ENCODE measurements around the gene CALCOCO1. TPM values are rescaled to one million over a fixed set of nuclear protein-coding genes. Genes with fewer than 3 reads are reported as not detected.
A peak's percentile ranks its signal among the peaks of the same experiment; 100 is the strongest.

The CALCOCO1 gene
- total RNA-seq, 2 experiments from 2014 or later = 39.0 to 40.0 TPM

DNA sequence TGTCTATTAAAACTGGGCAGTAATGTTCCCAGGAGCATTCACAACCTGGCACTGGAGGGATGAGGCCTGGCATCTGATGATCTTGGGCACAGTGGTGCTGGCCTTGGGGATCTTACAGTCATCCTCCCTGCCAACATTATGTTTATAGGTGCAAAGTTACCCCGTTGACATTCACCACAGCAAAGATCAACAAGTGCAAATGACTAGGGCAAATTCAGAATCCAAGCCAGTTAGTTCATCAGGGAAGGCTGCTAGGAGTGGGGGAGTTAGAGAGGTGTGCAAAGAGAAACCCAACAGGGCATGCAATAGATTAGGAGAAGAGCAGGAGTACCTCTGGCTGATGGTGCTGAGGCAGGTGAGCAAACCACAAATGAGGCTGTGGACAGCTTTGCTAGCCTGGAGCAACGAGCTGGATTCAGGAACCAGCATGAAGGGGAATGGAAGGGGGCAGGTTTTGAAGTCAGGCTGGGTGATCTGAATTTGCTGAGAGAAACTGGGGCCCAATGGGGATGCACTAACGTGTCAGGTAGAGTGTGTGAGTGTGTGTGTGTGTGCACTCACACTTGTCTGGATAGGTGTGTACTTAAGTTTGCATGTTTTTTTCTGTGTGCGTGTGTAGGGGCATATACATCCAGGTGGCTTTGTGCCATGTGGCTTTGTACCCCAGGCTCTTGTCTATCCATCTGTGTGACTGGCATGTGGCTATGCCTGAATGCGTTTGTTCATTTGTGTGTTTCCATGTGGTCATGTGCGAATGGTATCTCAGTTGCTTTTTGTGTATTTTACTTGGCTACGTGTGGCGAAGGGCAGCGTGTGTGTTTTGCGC lies 22.9 kb upstream of the CALCOCO1 start:
- CTCF ChIA-PET = interaction anchor here (2.4 kb wide), 1 partner anchor 48 kb away, joined by 11 read pairs; no protein-coding TSS in a partner anchor
- peaks cover 10% of the 10 kb centered on the region for H3K27me3 Mint-ChIP-seq
- H3K36me3 Mint-ChIP-seq = no peaks in the 10 kb centered on the region
- ATAC-seq (no peak), DNase-seq (no peak)
- H3K4me3 Mint-ChIP-seq = no peak overlapping the region
- H3K27ac Mint-ChIP-seq = no peak overlapping the region
- H3K9me3 Mint-ChIP-seq (ENCODE audit: low read depth) = no peaks in the 10 kb centered on the region
- peaks cover 16% of the 10 kb centered on the region for H3K4me1 Mint-ChIP-seq

DNA sequence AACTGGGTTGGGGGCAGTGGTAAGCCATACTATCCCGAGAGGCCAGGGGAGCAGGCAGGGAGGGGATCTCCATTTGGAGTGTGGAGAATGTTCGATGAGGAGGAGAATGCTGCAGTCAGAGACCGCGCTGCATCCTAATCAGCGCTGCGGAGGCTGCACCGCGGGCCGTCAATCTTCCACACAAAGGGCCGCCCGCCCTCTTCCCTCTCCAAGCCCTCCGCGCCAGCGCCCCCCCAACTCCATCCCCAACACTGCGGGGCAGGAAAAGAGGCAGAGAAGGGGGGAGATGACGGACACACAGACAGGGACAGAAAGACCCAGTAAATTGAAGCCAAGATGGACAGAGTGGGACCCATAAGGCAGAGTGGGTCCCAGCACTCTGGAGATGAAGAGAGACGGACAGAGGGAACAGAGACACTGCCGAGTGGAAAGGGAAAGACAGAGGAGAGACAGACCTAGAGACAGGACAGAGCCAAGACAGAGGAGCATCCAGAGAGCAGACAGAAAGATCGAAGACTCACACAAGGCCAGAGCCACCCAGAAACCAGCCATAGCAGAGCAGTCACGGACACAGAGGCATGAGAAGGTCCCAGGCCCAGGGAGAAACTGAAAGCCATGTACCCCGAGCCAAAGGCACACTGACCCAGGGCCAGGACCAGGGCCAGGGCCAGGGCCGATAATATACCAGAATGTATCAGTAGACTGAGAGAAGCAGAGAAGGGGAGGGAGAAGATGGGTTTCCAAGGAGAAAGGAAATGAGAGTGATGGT lies 21.0 kb upstream of the CALCOCO1 start:
- H3K4me1 Mint-ChIP-seq = peaks cover 18% of the 10 kb centered on the region
- no peaks in the 10 kb centered on the region for H3K9me3 Mint-ChIP-seq (ENCODE audit: low read depth)
- CTCF ChIA-PET = interaction anchor here (1.2 to 10.2 kb wide), 7 partner anchors 7 to 71 kb away, joined by 3 to 270 read pairs (median 165); partner anchors contain the start of genes ATP5MC2, CALCOCO1 and CISTR
- no peak overlapping the region for H3K27ac Mint-ChIP-seq
- H3K36me3 Mint-ChIP-seq = no peaks in the 10 kb centered on the region
- DNase-seq (no peak), ATAC-seq (no peak)
- H3K27me3 Mint-ChIP-seq = peaks cover 29% of the 10 kb centered on the region
- no peak overlapping the region for H3K4me3 Mint-ChIP-seq

GRCh38 chr12:53747095-53747494 lies 19.8 kb upstream of the CALCOCO1 start:
- CTCF ChIA-PET = interaction anchor here (1.2 to 10.2 kb wide), 14 partner anchors 8 to 317 kb away, joined by 3 to 270 read pairs (median 6); partner anchors contain the start of genes ATP5MC2, CALCOCO1 and CISTR
- no peak for ATAC-seq
- H3K27me3 Mint-ChIP-seq = peaks cover 39% of the 10 kb centered on the region

GRCh38 chr12:53746592-53747092 lies 19.4 kb upstream of the CALCOCO1 start:
- ATAC-seq = peak; percentile 79
- Mint-ChIP-seq H3K4me1 (peaks cover 16% of the 10 kb centered on the region), H3K36me3 (no peaks in the 10 kb centered on the region), H3K27ac (no peak overlapping the region), H3K4me3 (no peak overlapping the region), H3K27me3 (peaks cover 39% of the 10 kb centered on the region), H3K9me3 (ENCODE audit: low read depth) (no peaks in the 10 kb centered on the region)
- CTCF ChIA-PET = interaction anchor here (0.6 to 10.2 kb wide), 20 partner anchors 9 to 318 kb away, joined by 3 to 270 read pairs (median 4); partner anchors contain the start of genes ATP5MC2, CALCOCO1 and CISTR
- peak; percentile 92 for DNase-seq

More at GRCh38 chr12:53747095-53747494, 19.8 kb upstream of the CALCOCO1 start:
- Mint-ChIP-seq H3K36me3 (no peaks in the 10 kb centered on the region), H3K4me1 (peaks cover 18% of the 10 kb centered on the region), H3K27ac (no peak overlapping the region), H3K4me3 (no peak overlapping the region), H3K9me3 (ENCODE audit: low read depth) (no peaks in the 10 kb centered on the region)
- DNase-seq = no peak

- H3K36me3 Mint-ChIP-seq = no peaks in the 10 kb centered on the region
- CTCF ChIA-PET = interaction anchor here (1.3 to 10.2 kb wide), 11 partner anchors 11 to 288 kb away, joined by 4 to 270 read pairs (median 19); partner anchors contain the start of genes ATP5MC2, CALCOCO1, CISTR and HOXC5
- no peak for ATAC-seq
Observed at GRCh38 chr12:53744751-53745150, 17.5 kb upstream of the CALCOCO1 start.

GRCh38 chr12:53744130-53744441 lies 16.8 kb upstream of the CALCOCO1 start:
- H3K36me3 Mint-ChIP-seq = no peaks in the 10 kb centered on the region
- H3K27me3 Mint-ChIP-seq = peaks cover 39% of the 10 kb centered on the region
- no peak for DNase-seq
- H3K4me1 Mint-ChIP-seq = peaks cover 11% of the 10 kb centered on the region
- H3K9me3 Mint-ChIP-seq (ENCODE audit: low read depth) = no peaks in the 10 kb centered on the region
- no peak overlapping the region for H3K4me3 Mint-ChIP-seq
- CTCF ChIA-PET = interaction anchor here (1.0 to 10.2 kb wide), 20 partner anchors 11 to 457 kb away, joined by 3 to 270 read pairs (median 4); partner anchors contain the start of genes ATP5MC2, CALCOCO1 and CISTR
- no peak overlapping the region for H3K27ac Mint-ChIP-seq
- ATAC-seq = no peak

More at GRCh38 chr12:53744751-53745150, 17.5 kb upstream of the CALCOCO1 start:
- Mint-ChIP-seq H3K27ac (no peak overlapping the region), H3K4me1 (peaks cover 10% of the 10 kb centered on the region), H3K4me3 (no peak overlapping the region), H3K27me3 (peaks cover 39% of the 10 kb centered on the region), H3K9me3 (ENCODE audit: low read depth) (no peaks in the 10 kb centered on the region)
- DNase-seq = no peak

GRCh38 chr12:53743266-53744129 lies 16.2 kb upstream of the CALCOCO1 start:
- Mint-ChIP-seq H3K9me3 (ENCODE audit: low read depth) (no peaks in the 10 kb centered on the region), H3K36me3 (no peaks in the 10 kb centered on the region), H3K27ac (no peak overlapping the region), H3K27me3 (peaks cover 39% of the 10 kb centered on the region), H3K4me3 (peak overlapping the region; percentile 49), H3K4me1 (peaks cover 16% of the 10 kb centered on the region)
- DNase-seq (peak; percentile 71), ATAC-seq (peak; percentile 73)
- CTCF ChIA-PET = interaction anchor here (0.6 to 10.2 kb wide), 25 partner anchors 12 to 458 kb away, joined by 3 to 270 read pairs (median 4); partner anchors contain the start of genes ATP5MC2, CALCOCO1 and CISTR

DNA sequence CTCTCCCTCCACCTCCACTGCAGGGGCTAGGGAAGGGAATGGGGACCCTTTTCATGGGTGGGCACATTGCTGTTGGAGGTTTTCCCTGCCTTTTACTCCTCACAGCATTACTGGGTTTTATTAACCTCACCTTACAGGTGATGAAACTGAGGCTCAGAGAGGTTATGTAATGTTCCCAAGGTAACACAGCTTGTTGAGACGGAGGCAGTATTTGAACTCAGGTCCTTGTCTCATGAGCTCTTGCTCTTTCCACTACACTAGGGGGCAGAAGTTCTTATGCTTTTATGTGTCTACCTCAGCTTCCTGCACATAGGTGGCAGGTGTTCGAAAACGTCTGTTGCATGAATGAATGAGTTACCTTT lies 12.9 kb upstream of the CALCOCO1 start:
- CTCF ChIA-PET = interaction anchor here (10.2 kb wide), 3 partner anchors 10 to 34 kb away, joined by 165 to 270 read pairs (median 239); partner anchors contain the start of genes CALCOCO1 and CISTR
- ATAC-seq (no peak), DNase-seq (no peak)
- no peaks in the 10 kb centered on the region for H3K9me3 Mint-ChIP-seq (ENCODE audit: low read depth)
- no peak overlapping the region for H3K4me3 Mint-ChIP-seq
- H3K4me1 Mint-ChIP-seq = peaks cover 8% of the 10 kb centered on the region
- peaks cover 55% of the 10 kb centered on the region for H3K27me3 Mint-ChIP-seq
- no peaks in the 10 kb centered on the region for H3K36me3 Mint-ChIP-seq
- H3K27ac Mint-ChIP-seq = no peak overlapping the region

DNA sequence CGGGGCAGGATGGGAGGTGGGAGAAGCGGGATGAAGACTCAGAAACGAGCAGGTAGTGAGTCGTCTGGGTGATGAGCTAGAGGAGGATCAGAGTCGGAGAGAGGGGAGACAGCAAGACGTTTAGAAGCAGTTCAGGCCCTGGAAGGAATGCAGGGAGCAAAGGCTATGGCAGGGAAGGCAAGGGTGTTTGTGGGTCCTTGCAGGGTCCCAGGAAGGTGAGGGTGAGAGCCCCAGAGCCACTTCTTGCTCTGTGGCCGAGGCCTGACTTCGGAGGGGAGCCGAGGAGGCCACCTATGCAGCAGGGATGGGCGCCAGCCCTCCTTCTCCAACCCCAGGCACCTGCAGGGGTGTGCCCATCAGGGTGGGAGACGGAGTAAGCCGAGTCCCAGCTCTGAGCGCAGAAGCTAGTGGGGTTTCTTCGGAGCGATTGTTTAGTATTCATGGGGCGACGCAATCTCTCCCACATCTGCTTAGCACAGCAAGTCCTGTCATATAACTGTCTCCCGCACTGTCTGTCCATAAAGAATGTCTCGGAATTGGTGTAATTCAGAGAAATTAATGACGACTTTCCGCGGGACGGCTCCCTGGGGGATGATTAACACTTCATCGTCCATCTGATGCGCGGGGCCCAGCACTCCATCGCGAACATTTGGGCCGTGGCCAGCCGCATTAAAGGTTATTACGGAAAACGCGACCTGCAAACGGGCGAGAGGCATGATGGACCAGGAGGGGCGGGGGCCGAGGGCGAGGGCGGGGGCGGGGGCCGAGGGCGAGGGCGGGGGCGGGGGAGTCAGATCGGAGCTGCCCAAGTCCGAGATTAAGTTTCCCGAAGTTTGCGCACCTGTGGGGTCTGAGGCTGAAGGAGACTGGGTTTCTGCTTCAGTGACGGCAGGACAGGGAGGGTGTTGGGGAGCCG lies 12.2 kb upstream of the CALCOCO1 start:
- no peak overlapping the region for H3K4me3 Mint-ChIP-seq
- no peaks in the 10 kb centered on the region for H3K9me3 Mint-ChIP-seq (ENCODE audit: low read depth)
- DNase-seq (no peak), ATAC-seq (no peak)
- H3K36me3 Mint-ChIP-seq = no peaks in the 10 kb centered on the region
- CTCF ChIA-PET = interaction anchor here (0.7 to 18.9 kb wide), 6 partner anchors 4 to 273 kb away, joined by 3 to 270 read pairs (median 202); partner anchors contain the start of genes CALCOCO1 and CISTR
- peaks cover 49% of the 10 kb centered on the region for H3K27me3 Mint-ChIP-seq
- H3K27ac Mint-ChIP-seq = no peak overlapping the region
- peaks cover 8% of the 10 kb centered on the region for H3K4me1 Mint-ChIP-seq

DNA sequence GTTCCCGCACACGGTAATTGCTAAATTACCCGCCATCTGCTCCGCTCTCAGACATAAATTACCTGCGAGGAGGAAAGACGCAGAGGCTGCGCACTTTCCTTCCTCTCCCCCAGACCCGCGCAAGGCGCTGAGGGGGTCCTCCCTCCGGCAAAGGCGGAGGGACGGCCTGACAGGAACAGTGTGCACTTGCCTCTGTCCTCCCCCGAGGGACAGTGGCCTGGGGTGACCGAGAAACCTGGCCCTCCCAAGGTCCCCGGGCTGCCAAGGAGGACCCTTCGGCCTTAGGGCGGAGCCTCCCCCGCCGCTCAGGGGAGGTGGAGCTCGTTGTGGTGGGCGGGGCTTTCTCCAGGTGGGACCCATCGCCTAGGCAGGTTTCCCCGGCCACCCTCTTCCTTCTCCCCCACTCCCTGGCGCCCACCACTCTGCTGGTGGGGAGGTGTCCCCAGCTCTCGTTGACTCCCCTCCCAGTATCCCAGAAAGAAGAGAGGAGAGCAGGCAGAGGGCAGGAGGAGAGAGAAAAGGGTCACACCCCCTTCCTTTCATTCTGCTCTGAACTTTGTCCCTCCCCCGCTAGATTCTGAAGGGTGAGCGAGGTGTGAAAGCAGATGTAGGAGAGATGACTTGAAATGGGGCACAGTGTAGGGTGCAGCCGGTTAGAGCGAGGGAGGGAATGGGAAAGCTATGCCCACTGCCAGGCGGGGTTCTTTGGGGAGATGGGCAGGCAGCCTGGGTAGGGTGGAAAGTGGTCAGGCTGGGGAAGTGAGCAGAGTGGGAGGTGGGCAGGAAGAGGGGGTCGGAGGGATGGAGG lies 11.4 kb upstream of the CALCOCO1 start:
- CTCF ChIA-PET = interaction anchor here (0.7 to 18.9 kb wide), 6 partner anchors 5 to 272 kb away, joined by 3 to 270 read pairs (median 202); partner anchors contain the start of genes CALCOCO1 and CISTR
- no peak for DNase-seq

DNA sequence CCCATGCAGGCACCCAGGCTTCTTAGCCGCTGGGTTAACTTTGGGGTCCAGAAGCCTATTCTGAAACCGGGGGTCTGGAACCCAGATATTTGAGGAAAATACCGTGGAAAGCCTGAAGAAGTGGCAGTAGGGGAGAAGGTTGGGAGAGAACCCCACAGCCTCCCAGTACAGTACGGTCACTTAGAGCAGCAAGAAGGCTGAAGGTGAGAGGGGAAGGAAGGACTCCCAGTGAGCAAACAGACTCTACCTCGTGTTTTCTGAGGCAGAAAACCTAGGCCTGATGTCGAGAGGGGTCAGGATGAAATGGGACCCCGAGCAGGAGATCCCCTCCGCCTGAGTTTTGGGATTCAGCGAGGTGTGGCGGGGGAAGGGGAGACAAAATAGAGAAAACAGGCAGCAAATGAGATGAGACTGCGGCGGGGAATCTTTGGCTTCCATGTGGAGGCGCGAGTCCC lies 10.7 kb upstream of the CALCOCO1 start:
- H3K4me1 Mint-ChIP-seq = peaks cover 10% of the 10 kb centered on the region
- ATAC-seq (no peak), DNase-seq (no peak)
- CTCF ChIA-PET = interaction anchor here (1.8 to 18.9 kb wide), 5 partner anchors 5 to 35 kb away, joined by 8 to 270 read pairs (median 239); partner anchors contain the start of genes CALCOCO1 and CISTR
- H3K4me3 Mint-ChIP-seq = no peak overlapping the region
- no peaks in the 10 kb centered on the region for H3K36me3 Mint-ChIP-seq
- H3K27ac Mint-ChIP-seq = no peak overlapping the region
- H3K9me3 Mint-ChIP-seq (ENCODE audit: low read depth) = no peaks in the 10 kb centered on the region
- peaks cover 40% of the 10 kb centered on the region for H3K27me3 Mint-ChIP-seq

More for the DNA sequence above, 11.4 kb upstream of the CALCOCO1 start:
- Mint-ChIP-seq H3K27ac (no peak overlapping the region), H3K36me3 (no peaks in the 10 kb centered on the region), H3K4me3 (no peak overlapping the region), H3K27me3 (peaks cover 43% of the 10 kb centered on the region), H3K9me3 (ENCODE audit: low read depth) (no peaks in the 10 kb centered on the region), H3K4me1 (peaks cover 11% of the 10 kb centered on the region)
- ATAC-seq = peak; percentile 66

Measured in activated CD8-positive, alpha-beta memory T cell treated with anti-CD3 and anti-CD28 coated beads, Interleukin-2, amount 10 ng/mL, durations not matched to agents 7 days and 5 days (primary cell).